HEK293 (cell line): ENCODE measurements around the gene RAB10.

Experiments
- CTCF ChIA-PET: fragments of 350-600 bp; formaldehyde crosslinking; extraction: SDS; loops from one replicate; lab custom pipeline; 2021; ENCODE audit warnings: antibody characterized with exemption; lab: Yijun Ruan, JAX
- POLR2A ChIA-PET: fragments of 300-600 bp; formaldehyde crosslinking; extraction: SDS; loops from one replicate; lab custom pipeline; 2020; ENCODE audit warnings: antibody characterized with exemption, inconsistent platforms; lab: Yijun Ruan, JAX
- H3K27ac ChIP-seq: fragments of 200-500 bp; sonication (Bioruptor generic); 2 replicates; pipeline ENCODE4 v1.5.1; 2014; ENCODE audit warnings: low read depth, low read length, control low read depth, inconsistent platforms; ENCODE audit errors: extremely low read depth
- H3K36me3 ChIP-seq, 2 experiments: fragments of 200-500 bp in 1 of 2; sonication (Bioruptor generic) in 1 of 2; 1 replicate in 1 of 2; 2 replicates in 1 of 2; pipeline ENCODE4 v1.5.1; 2014 to 2017; ENCODE audit warnings: inconsistent platforms in 2 of 2, low read length in 2 of 2; ENCODE audit not compliant: control insufficient read depth in 2 of 2, insufficient read depth in 1 of 2
- H3K4me1 ChIP-seq: fragments of 200-500 bp; sonication (Bioruptor generic); 2 replicates; pipeline ENCODE4 v1.5.1; 2014; ENCODE audit warnings: mild to moderate bottlenecking, low read length, inconsistent platforms; ENCODE audit not compliant: control insufficient read depth, insufficient read depth
- H3K4me3 ChIP-seq: 2 replicates; pipeline ENCODE4 v1.5.1; 2011; ENCODE audit warnings: low read depth, mild to moderate bottlenecking, control low read depth, low read length, moderate library complexity
- H3K9me3 ChIP-seq: fragments of 200-500 bp; sonication (Bioruptor generic); 2 replicates; pipeline ENCODE4 v1.5.1; 2014; ENCODE audit warnings: low read depth, low read length, inconsistent platforms; ENCODE audit not compliant: control insufficient read depth, insufficient read depth
- HIC1 ChIP-seq: fragments of 450-650 bp; formaldehyde crosslinking; IDR thresholded peaks from 2 replicates; pipeline ENCODE4 v1.5.1; 2016; ENCODE audit warnings: missing biosample characterization, missing genetic modification characterization
- MEIS1 ChIP-seq: sonication (generic); formaldehyde crosslinking; IDR thresholded peaks from 2 replicates; pipeline ENCODE4 v1.8.1; 2022; ENCODE audit warnings: missing genetic modification reagents, mild to moderate bottlenecking, borderline replicate concordance
- OVOL3 ChIP-seq: fragments of 450-650 bp; formaldehyde crosslinking; IDR thresholded peaks from 2 replicates; pipeline ENCODE4 v1.5.1; 2016; ENCODE audit warnings: missing biosample characterization, missing genetic modification characterization
- PRDM1 ChIP-seq: fragments of 450-650 bp; formaldehyde crosslinking; IDR thresholded peaks from 2 replicates; pipeline ENCODE4; 2016; ENCODE audit warnings: missing biosample characterization, missing genetic modification characterization
- ZBTB17 ChIP-seq: fragments of 450-650 bp; formaldehyde crosslinking; IDR thresholded peaks from 2 replicates; pipeline ENCODE4 v1.5.1; 2016; ENCODE audit warnings: missing biosample characterization, missing genetic modification characterization
- ZBTB8A ChIP-seq: fragments of 450-650 bp; formaldehyde crosslinking; IDR thresholded peaks from 2 replicates; pipeline ENCODE4 v1.5.1; 2016; ENCODE audit warnings: missing biosample characterization, missing genetic modification characterization
- ZNF138 ChIP-seq: fragments of 450-650 bp; formaldehyde crosslinking; IDR thresholded peaks from 2 replicates; pipeline ENCODE4 v1.5.1; 2016; ENCODE audit warnings: missing biosample characterization, missing genetic modification characterization, borderline replicate concordance
- ZNF302 ChIP-seq: fragments of 450-650 bp; formaldehyde crosslinking; IDR thresholded peaks from 2 replicates; pipeline ENCODE4 v1.5.1; 2016; ENCODE audit warnings: missing biosample characterization, missing genetic modification characterization, low read depth
- ZNF335 ChIP-seq: fragments of 450-650 bp; formaldehyde crosslinking; conservative IDR thresholded peaks from 2 replicates; pipeline ENCODE4 v1.5.1; 2016; ENCODE audit warnings: missing biosample characterization, missing genetic modification characterization
- ZNF501 ChIP-seq: fragments of 450-650 bp; formaldehyde crosslinking; IDR thresholded peaks from 2 replicates; pipeline ENCODE4 v1.5.1; 2016; ENCODE audit warnings: missing biosample characterization, missing genetic modification characterization
- ZNF521 ChIP-seq: fragments of 450-650 bp; formaldehyde crosslinking; IDR thresholded peaks from 2 replicates; pipeline ENCODE4 v1.5.1; 2017; ENCODE audit warnings: missing biosample characterization, mild to moderate bottlenecking, missing genetic modification characterization
- ZNF548 ChIP-seq: fragments of 450-650 bp; formaldehyde crosslinking; IDR thresholded peaks from 2 replicates; pipeline ENCODE4 v1.5.1; 2016; ENCODE audit warnings: missing biosample characterization, missing genetic modification characterization
- ZNF658 ChIP-seq: fragments of 450-650 bp; formaldehyde crosslinking; IDR thresholded peaks from 2 replicates; pipeline ENCODE4; 2016; ENCODE audit warnings: missing biosample characterization, missing genetic modification characterization
- ZNF701 ChIP-seq: fragments of 450-650 bp; formaldehyde crosslinking; IDR thresholded peaks from 2 replicates; pipeline ENCODE4 v1.5.1; 2016; ENCODE audit warnings: missing biosample characterization, missing genetic modification characterization
- ZNF76 ChIP-seq: fragments of 450-650 bp; formaldehyde crosslinking; IDR thresholded peaks from 2 replicates; pipeline ENCODE4; 2016; ENCODE audit warnings: low read depth, missing biosample characterization, missing genetic modification characterization, borderline replicate concordance
- TF ChIP-seq, protein P1 (sequence below): fragments of 450-650 bp; IDR thresholded peaks from 2 replicates; pipeline ENCODE4 v1.5.1; 2018; ENCODE audit warnings: missing biosample characterization, missing genetic modification characterization

The RAB10 gene

GRCh38 chr2:26034637-26034992 lies 731 bp downstream of the RAB10 start:
- TF ChIP-seq ZNF658 (tag by site-specific recombination) = no peak
- peak; percentile 41 for TF ChIP-seq ZBTB17 (tag by site-specific recombination)
- TF ChIP-seq ZNF335 = 0 out of 2 replicates have a peak, but pooled peaks have one; percentile 2
- peak; percentile 62 for TF ChIP-seq ZNF76 (tag by site-specific recombination)
- Histone ChIP-seq H3K4me3 (peak overlapping the region; percentile 92), H3K9me3 (no peaks in the 10 kb centered on the region), H3K36me3 (peaks cover 0 to 3% of the 10 kb centered on the region in 2 experiments; a peak in 2 of 3 replicates), H3K4me1 (peaks cover 3% of the 10 kb centered on the region; the same call in 1 of the 2 replicates), H3K27ac (peak overlapping the region; percentile 90)
- POLR2A ChIA-PET = interaction anchor here (0.7 to 3.1 kb wide), 13 partner anchors 9 to 156 kb away, joined by 3 to 24 read pairs (median 6); partner anchors contain the start of gene ASXL2
- CTCF ChIA-PET = interaction anchor here (0.5 to 1.8 kb wide), 8 partner anchors 11 to 110 kb away, joined by 3 to 9 read pairs (median 4); no protein-coding TSS in a partner anchor

- TF ChIP-seq PRDM1 (peak; percentile 92), ZNF521 (tag by site-specific recombination) (no peak)
- POLR2A ChIA-PET = interaction anchor here (0.7 to 3.1 kb wide), 12 partner anchors 9 to 52 kb away, joined by 3 to 24 read pairs (median 6); no protein-coding TSS in a partner anchor
- Histone ChIP-seq H3K27ac (peak overlapping the region; percentile 90; the same call in 1 of the 2 replicates), H3K36me3 (peaks cover 0 to 6% of the 10 kb centered on the region in 2 experiments; a peak in 2 of 3 replicates), H3K9me3 (no peaks in the 10 kb centered on the region), H3K4me1 (peaks cover 3% of the 10 kb centered on the region; the same call in 1 of the 2 replicates), H3K4me3 (peak overlapping the region; percentile 92)
- CTCF ChIA-PET = interaction anchor here (0.6 to 1.8 kb wide), 9 partner anchors 18 to 110 kb away, joined by 3 to 9 read pairs (median 4); no protein-coding TSS in a partner anchor
Measured at GRCh38 chr2:26035090-26035743, 1.3 kb downstream of the RAB10 start.

GRCh38 chr2:26039603-26040323 lies 5.9 kb downstream of the RAB10 start:
- H3K27ac ChIP-seq = no peak overlapping the region
- TF ChIP-seq, protein P1, sequence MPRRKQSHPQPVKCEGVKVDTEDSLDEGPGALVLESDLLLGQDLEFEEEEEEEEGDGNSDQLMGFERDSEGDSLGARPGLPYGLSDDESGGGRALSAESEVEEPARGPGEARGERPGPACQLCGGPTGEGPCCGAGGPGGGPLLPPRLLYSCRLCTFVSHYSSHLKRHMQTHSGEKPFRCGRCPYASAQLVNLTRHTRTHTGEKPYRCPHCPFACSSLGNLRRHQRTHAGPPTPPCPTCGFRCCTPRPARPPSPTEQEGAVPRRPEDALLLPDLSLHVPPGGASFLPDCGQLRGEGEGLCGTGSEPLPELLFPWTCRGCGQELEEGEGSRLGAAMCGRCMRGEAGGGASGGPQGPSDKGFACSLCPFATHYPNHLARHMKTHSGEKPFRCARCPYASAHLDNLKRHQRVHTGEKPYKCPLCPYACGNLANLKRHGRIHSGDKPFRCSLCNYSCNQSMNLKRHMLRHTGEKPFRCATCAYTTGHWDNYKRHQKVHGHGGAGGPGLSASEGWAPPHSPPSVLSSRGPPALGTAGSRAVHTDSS (tag by site-specific recombination) = no peak
- TF ChIP-seq MEIS1 (CRISPR knock-in tag) (no peak), ZNF302 (tag by site-specific recombination) (no peak), ZBTB8A (tag by site-specific recombination) (no peak), ZNF76 (tag by site-specific recombination) (no peak), HIC1 (tag by site-specific recombination) (no peak), ZNF138 (no peak), ZNF501 (no peak), ZNF701 (no peak), OVOL3 (no peak), ZNF548 (no peak), ZNF521 (tag by site-specific recombination) (no peak)
- H3K36me3 ChIP-seq = peaks cover 0 to 12% of the 10 kb centered on the region in 2 experiments; a peak in 2 of 3 replicates
- peaks cover 3% of the 10 kb centered on the region for H3K4me1 ChIP-seq
- no peaks in the 10 kb centered on the region for H3K9me3 ChIP-seq
- no peak overlapping the region for H3K4me3 ChIP-seq
- ChIA-PET POLR2A (no interaction called here), CTCF (interaction anchor here (0.6 kb wide), 1 partner anchor 14 kb away, joined by 4 read pairs; no protein-coding TSS in a partner anchor)
